Mesendoderm (in vitro differentiated cells): ENCODE measurements around the gene CAPZB.
"Not testable (repeated sequence)": the region's sequence is repeated elsewhere in the genome, so short reads cannot be mapped to it uniquely, and the experiment has no call there.

Source experiments
- DNase-seq: peaks from one replicate; pipeline ENCODE4 v3.0.0; 2013
- H2AK5ac ChIP-seq: 2 replicates; pipeline ENCODE4 v1.6.1; 2013; ENCODE audit warnings: low read length, inconsistent platforms
- H2BK120ac ChIP-seq: 2 replicates; pipeline ENCODE4 v1.6.1; 2013; ENCODE audit warnings: low read depth, mild to moderate bottlenecking, low read length, moderate library complexity, mixed read lengths
- H2BK15ac ChIP-seq: replicated peaks from 2 replicates; pipeline ENCODE4 v1.6.1; 2013; ENCODE audit warnings: low read depth, mild to moderate bottlenecking, moderate library complexity
- H2BK5ac ChIP-seq: 2 replicates; pipeline ENCODE4 v1.6.1; 2013; ENCODE audit warnings: low read length, inconsistent platforms
- H3K18ac ChIP-seq: 2 replicates; pipeline ENCODE4 v1.6.1; 2013; ENCODE audit warnings: mild to moderate bottlenecking, low read length, mixed read lengths
- H3K23ac ChIP-seq: one replicate; pipeline ENCODE4 v1.6.1; 2013; ENCODE audit warnings: low read length
- H3K27ac ChIP-seq: 2 replicates; pipeline ENCODE4 v1.5.1; 2013; ENCODE audit warnings: low read depth, mild to moderate bottlenecking, inconsistent platforms, low read length, moderate library complexity
- H3K27me3 ChIP-seq: 2 replicates; pipeline ENCODE4 v1.6.1; 2013; ENCODE audit warnings: low read length, control low read depth, mild to moderate bottlenecking, inconsistent platforms; ENCODE audit not compliant: insufficient read depth, poor library complexity
- H3K36me3 ChIP-seq: 2 replicates; pipeline ENCODE4 v1.6.1; 2013; ENCODE audit warnings: low read length, inconsistent platforms; ENCODE audit not compliant: control insufficient read depth, insufficient read depth
- H3K4ac ChIP-seq: one replicate; pipeline ENCODE4 v1.6.1; 2013; ENCODE audit warnings: low read depth, mild to moderate bottlenecking, low read length, moderate library complexity
- H3K4me1 ChIP-seq: 2 replicates; pipeline ENCODE4 v1.6.1; 2013; ENCODE audit warnings: low read depth, low read length, inconsistent platforms; ENCODE audit not compliant: control insufficient read depth
- H3K4me2 ChIP-seq: 2 replicates; pipeline ENCODE4 v1.6.1; 2013; ENCODE audit warnings: low read length
- H3K4me3 ChIP-seq: 2 replicates; pipeline ENCODE4 v1.5.1; 2013; ENCODE audit warnings: mild to moderate bottlenecking, low read length
- H3K56ac ChIP-seq: one replicate; pipeline ENCODE4 v1.6.1; 2013; ENCODE audit warnings: low read length
- H3K79me1 ChIP-seq: 2 replicates; pipeline ENCODE4 v1.6.1; 2013; ENCODE audit warnings: low read length, inconsistent platforms
- H3K79me2 ChIP-seq: 2 replicates; pipeline ENCODE4 v1.6.1; 2013; ENCODE audit warnings: mild to moderate bottlenecking, low read length; ENCODE audit not compliant: control insufficient read depth, insufficient read depth
- H3K9ac ChIP-seq: 2 replicates; pipeline ENCODE4 v1.6.1; 2013; ENCODE audit warnings: low read length, inconsistent platforms
- H4K5ac ChIP-seq: one replicate; pipeline ENCODE4 v1.6.1; 2013; ENCODE audit warnings: low read length
- H4K8ac ChIP-seq: one replicate; pipeline ENCODE4 v1.6.1; 2013; ENCODE audit warnings: low read depth, mild to moderate bottlenecking, control low read depth, low read length, moderate library complexity
- WGBS: extraction: QIAGEN DNeasy Blood & Tissue Kit; methylation state at CpG from one replicate; pipeline ENCODE4 v1.1.7; 2013; ENCODE audit warnings: low lambda C conversion rate, missing lambda C conversion rate; ENCODE audit not compliant: insufficient coverage; ENCODE audit errors: extremely low coverage; 5-methylcytosine and 5-hydroxymethylcytosine counted together

Gene CAPZB

GRCh38 chr1:19307794-19308508 is 177.4 kb downstream of the CAPZB start:
- H3K23ac ChIP-seq, result no peak overlapping the region

GRCh38 chr1:19306941-19307340 is 178.4 kb downstream of the CAPZB start:
- H3K36me3 ChIP-seq, result no peaks in the 10 kb centered on the region
- WGBS, result no CpG with 5 or more reads among the region's 6 CpGs

More at GRCh38 chr1:19307794-19308508, 177.4 kb downstream of the CAPZB start:
- H4K5ac ChIP-seq, result no peak overlapping the region
- no peak overlapping the region for H3K4ac ChIP-seq
- no peak overlapping the region for H2BK5ac ChIP-seq
- H2AK5ac ChIP-seq, result no peak overlapping the region
- H4K8ac ChIP-seq, result no peak overlapping the region
- no peak overlapping the region for H2BK15ac ChIP-seq
- no peaks in the 10 kb centered on the region for H3K27me3 ChIP-seq
- no peaks in the 10 kb centered on the region for H3K36me3 ChIP-seq
- H2BK120ac ChIP-seq, result no peak overlapping the region
- H3K56ac ChIP-seq, result no peak overlapping the region
- no peak overlapping the region for H3K18ac ChIP-seq
- no peak overlapping the region for H3K4me3 ChIP-seq
- WGBS, result no CpG with 5 or more reads among the region's 10 CpGs
- H3K4me1 ChIP-seq, result peaks cover 4% of the 10 kb centered on the region
- H3K4me2 ChIP-seq, result no peak overlapping the region
- H3K79me2 ChIP-seq, result no peaks in the 10 kb centered on the region
- H3K79me1 ChIP-seq, result peaks cover 6% of the 10 kb centered on the region
- H3K27ac ChIP-seq, result no peak overlapping the region
- no peak overlapping the region for H3K9ac ChIP-seq
- DNase-seq, result no peak

GRCh38 chr1:19305880-19306279 is 179.5 kb downstream of the CAPZB start:
- no peaks in the 10 kb centered on the region for H3K79me1 ChIP-seq
- H3K4me1 ChIP-seq, result no peaks in the 10 kb centered on the region
- H4K5ac ChIP-seq, result no peak overlapping the region
- no CpG with 5 or more reads among the region's 11 CpGs for WGBS
- no peak overlapping the region for H3K4me2 ChIP-seq
- H2BK120ac ChIP-seq, result no peak overlapping the region
- no peak overlapping the region for H4K8ac ChIP-seq
- no peak overlapping the region for H3K23ac ChIP-seq
- no peak overlapping the region for H3K4ac ChIP-seq
- H2AK5ac ChIP-seq, result no peak overlapping the region
- no peaks in the 10 kb centered on the region for H3K79me2 ChIP-seq
- no peak overlapping the region for H3K56ac ChIP-seq
- H3K36me3 ChIP-seq, result no peaks in the 10 kb centered on the region
- H2BK5ac ChIP-seq, result no peak overlapping the region
- H3K27ac ChIP-seq, result no peak overlapping the region
- no peak overlapping the region for H3K18ac ChIP-seq
- no peak for DNase-seq
- no peaks in the 10 kb centered on the region for H3K27me3 ChIP-seq
- H2BK15ac ChIP-seq, result no peak overlapping the region
- H3K4me3 ChIP-seq, result no peak overlapping the region
- no peak overlapping the region for H3K9ac ChIP-seq

More at GRCh38 chr1:19306941-19307340, 178.4 kb downstream of the CAPZB start:
- Histone ChIP-seq H3K79me1 (peaks cover 2% of the 10 kb centered on the region), H3K27ac (no peak overlapping the region), H3K23ac (no peak overlapping the region), H3K18ac (no peak overlapping the region), H2BK5ac (no peak overlapping the region), H3K4me1 (peaks cover 3% of the 10 kb centered on the region), H2BK120ac (no peak overlapping the region), H3K56ac (no peak overlapping the region), H2BK15ac (no peak overlapping the region), H3K4me2 (no peak overlapping the region), H2AK5ac (no peak overlapping the region), H4K5ac (no peak overlapping the region), H3K4me3 (no peak overlapping the region), H3K27me3 (no peaks in the 10 kb centered on the region), H3K4ac (no peak overlapping the region), H3K79me2 (no peaks in the 10 kb centered on the region), H3K9ac (no peak overlapping the region), H4K8ac (no peak overlapping the region)
- no peak for DNase-seq

GRCh38 chr1:19304081-19304480 is 181.3 kb downstream of the CAPZB start:
- not testable (repeated sequence) for H3K4me2 ChIP-seq, H2BK15ac ChIP-seq, H2AK5ac ChIP-seq, H3K4me3 ChIP-seq, H3K36me3 ChIP-seq, H3K56ac ChIP-seq, H3K27ac ChIP-seq, H3K18ac ChIP-seq, H4K5ac ChIP-seq, DNase-seq, H3K79me1 ChIP-seq, H2BK120ac ChIP-seq, H3K4ac ChIP-seq, H3K27me3 ChIP-seq, H2BK5ac ChIP-seq, H3K23ac ChIP-seq, H3K9ac ChIP-seq, H3K79me2 ChIP-seq, H4K8ac ChIP-seq, H3K4me1 ChIP-seq
- no CpG with 5 or more reads among the region's 10 CpGs for WGBS

- H2AK5ac ChIP-seq, result no peak overlapping the region
- H2BK5ac ChIP-seq, result no peak overlapping the region
- WGBS, result no CpG with 5 or more reads among the region's 2 CpGs
- no peak overlapping the region for H3K9ac ChIP-seq
- H4K8ac ChIP-seq, result no peak overlapping the region
- no peaks in the 10 kb centered on the region for H3K27me3 ChIP-seq
- no peak overlapping the region for H4K5ac ChIP-seq
- no peaks in the 10 kb centered on the region for H3K36me3 ChIP-seq
- no peak overlapping the region for H3K56ac ChIP-seq
- H3K4me1 ChIP-seq, result no peaks in the 10 kb centered on the region
- H3K27ac ChIP-seq, result no peak overlapping the region
- H3K79me2 ChIP-seq, result no peaks in the 10 kb centered on the region
- H2BK15ac ChIP-seq, result no peak overlapping the region
- H3K23ac ChIP-seq, result no peak overlapping the region
- H3K79me1 ChIP-seq, result no peaks in the 10 kb centered on the region
- H3K4me3 ChIP-seq, result no peak overlapping the region
- H2BK120ac ChIP-seq, result no peak overlapping the region
- DNase-seq, result no peak
- H3K4ac ChIP-seq, result no peak overlapping the region
- no peak overlapping the region for H3K18ac ChIP-seq
- H3K4me2 ChIP-seq, result no peak overlapping the region
Measured at GRCh38 chr1:19300211-19300610, 185.1 kb downstream of the CAPZB start.

GRCh38 chr1:19294638-19295037 is 190.7 kb downstream of the CAPZB start:
- no CpG with 5 or more reads among the region's 2 CpGs for WGBS
- no peak for DNase-seq

More at GRCh38 chr1:19294638-19295037, 190.7 kb downstream of the CAPZB start:
- Histone ChIP-seq H3K56ac (no peak overlapping the region), H3K27ac (no peak overlapping the region), H2AK5ac (no peak overlapping the region), H3K79me2 (no peaks in the 10 kb centered on the region), H2BK5ac (no peak overlapping the region), H3K18ac (no peak overlapping the region), H3K4ac (no peak overlapping the region), H4K8ac (no peak overlapping the region), H3K4me2 (no peak overlapping the region), H3K9ac (no peak overlapping the region), H3K79me1 (no peaks in the 10 kb centered on the region), H3K36me3 (no peaks in the 10 kb centered on the region), H3K27me3 (no peaks in the 10 kb centered on the region), H2BK15ac (no peak overlapping the region), H2BK120ac (no peak overlapping the region), H4K5ac (no peak overlapping the region), H3K4me1 (no peaks in the 10 kb centered on the region), H3K23ac (no peak overlapping the region), H3K4me3 (no peak overlapping the region)
